GM21529 (cell line): Measurements from ENCODE around the gene BCL2L11.
"Not testable (repeated sequence)": the region's sequence is repeated elsewhere in the genome, so short reads cannot be mapped to it uniquely, and the experiment has no call there.

Source experiments
- ATAC-seq: cut with Tn5 transposase; IDR thresholded peaks from one replicate; pipeline ENCODE4 v1.9.1; 2021; ENCODE audit not compliant: unreplicated experiment

BCL2L11 gene, protein sequence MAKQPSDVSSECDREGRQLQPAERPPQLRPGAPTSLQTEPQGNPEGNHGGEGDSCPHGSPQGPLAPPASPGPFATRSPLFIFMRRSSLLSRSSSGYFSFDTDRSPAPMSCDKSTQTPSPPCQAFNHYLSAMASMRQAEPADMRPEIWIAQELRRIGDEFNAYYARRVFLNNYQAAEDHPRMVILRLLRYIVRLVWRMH

GRCh38 chr2:111120253-111121027 is at the start of gene BCL2L11:
BCL2L11 (plus strand) TSS chr2:111120914; CDS start chr2:111123746, 2,832 bp downstream.
- peak; percentile 56 for ATAC-seq

GRCh38 chr2:111071600-111072171 is 49.0 kb upstream of the BCL2L11 start:
- no peak for ATAC-seq

DNA sequence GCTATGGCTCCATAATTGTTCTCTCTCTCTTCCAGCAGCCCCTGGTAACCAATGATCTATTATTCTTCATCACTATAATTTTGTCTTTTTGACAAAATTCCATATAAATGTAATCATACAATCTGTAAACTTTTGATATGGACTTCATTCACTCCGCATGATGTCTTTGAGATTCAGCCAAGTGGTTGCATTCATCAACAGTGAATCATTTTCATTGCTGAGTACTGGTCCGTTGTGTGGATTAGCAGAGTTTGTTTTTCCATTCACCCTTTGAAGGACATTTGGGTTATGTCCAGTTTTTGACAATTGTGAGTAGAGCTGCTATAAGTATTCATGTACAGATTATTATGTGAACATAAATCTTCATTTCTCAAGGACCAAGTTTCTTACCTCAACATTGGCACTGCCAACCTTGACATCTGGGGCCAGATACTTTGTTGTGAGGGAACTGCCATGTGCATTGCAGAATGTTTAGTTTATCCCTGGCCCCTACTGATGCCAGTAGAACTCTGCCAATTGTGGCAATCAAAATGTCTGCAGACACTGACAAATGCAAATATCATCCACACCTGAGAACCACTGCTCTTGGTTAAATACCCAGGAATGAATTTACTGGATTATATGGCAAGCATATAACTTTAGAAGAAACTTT is 48.4 kb upstream of the BCL2L11 start:
- no peak for ATAC-seq

DNA sequence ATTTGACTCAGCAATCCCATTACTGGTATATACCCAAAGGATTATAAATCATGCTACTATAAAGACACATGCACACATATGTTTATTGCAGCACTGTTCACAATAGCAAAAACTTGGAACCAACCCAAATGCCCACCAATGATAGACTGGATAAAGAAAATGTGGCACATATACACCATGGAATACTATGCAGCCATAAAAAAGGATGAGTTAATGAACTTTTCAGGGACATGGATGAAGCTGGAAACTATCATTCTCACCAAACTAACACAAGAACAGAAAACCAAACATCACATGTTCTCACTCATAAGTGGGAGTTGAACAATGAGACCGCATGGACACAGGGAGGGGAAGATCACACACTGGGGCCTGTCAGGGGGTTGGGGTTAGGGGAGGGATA is 38.1 kb upstream of the BCL2L11 start:
- not testable (repeated sequence) for ATAC-seq

- ATAC-seq, result no peak
These were observed 28.9 kb upstream of the BCL2L11 start for GRCh38 chr2:111091811-111092211.

- ATAC-seq, result no peak
These were observed 26.0 kb upstream of the BCL2L11 start for GRCh38 chr2:111094691-111095090.

GRCh38 chr2:111095434-111095833 is 25.3 kb upstream of the BCL2L11 start:
- no peak for ATAC-seq

DNA sequence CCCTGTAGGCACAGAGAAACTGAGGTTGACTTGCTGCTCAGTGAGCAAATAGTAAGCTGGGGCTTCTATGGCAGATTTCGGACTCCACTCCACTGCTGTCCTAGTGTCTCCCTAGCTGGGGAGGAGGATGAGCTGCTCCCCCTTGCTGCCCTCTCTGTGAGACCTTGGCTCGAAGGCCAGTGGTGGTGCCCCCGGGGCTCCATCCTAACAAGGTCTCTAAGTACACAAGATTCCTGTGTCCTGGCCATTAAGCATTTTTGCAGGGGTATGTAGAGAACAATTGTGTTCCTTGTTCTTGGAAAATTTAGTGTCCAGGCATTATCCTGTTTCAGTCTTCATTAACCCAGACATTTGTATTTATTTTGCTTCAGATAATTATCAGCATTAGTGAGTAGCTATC is 21.3 kb upstream of the BCL2L11 start:
- no peak for ATAC-seq

- peak; percentile 31 for ATAC-seq
These were observed 20.5 kb upstream of the BCL2L11 start for GRCh38 chr2:111100087-111100764.

DNA sequence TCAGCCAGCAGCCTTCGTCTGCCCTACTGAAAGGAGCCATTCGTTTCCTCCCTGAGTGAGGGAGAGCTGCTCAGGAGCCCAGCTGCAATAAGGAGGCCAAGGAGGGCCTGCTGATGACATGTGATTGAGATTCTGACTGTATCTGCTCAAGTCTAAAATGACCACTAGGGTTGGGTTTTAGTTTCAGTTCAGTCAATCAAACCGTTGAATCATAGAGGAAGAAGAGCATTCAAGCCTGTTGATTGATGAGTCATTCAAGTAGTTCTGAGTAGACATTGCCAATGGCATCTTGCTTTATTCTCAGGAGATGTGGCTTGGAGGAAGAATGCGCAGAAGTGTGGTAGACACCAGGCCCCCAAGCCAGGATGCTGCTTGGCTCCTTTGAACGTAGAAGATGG is 19.9 kb upstream of the BCL2L11 start:
- peak; percentile 91 for ATAC-seq

DNA sequence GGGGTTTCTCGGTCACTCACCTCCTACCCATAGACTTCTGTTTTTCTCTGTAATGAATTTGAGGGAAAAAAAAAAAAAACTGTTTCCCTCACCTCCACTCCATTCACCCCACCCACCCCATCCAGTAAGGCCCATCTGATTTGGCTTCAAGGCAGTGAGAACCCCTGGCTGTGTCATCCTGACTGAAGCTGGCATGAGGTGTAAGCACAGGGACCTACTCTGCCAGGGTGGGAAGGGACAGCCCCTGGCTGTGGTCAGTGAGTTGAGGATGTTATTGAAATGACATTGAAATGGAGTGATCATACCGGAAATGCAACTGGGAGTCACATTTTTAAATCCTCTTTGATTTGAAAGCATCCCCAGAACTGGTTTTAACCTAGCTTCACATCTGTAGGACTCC is 19.1 kb upstream of the BCL2L11 start:
- ATAC-seq, result no peak

- ATAC-seq, result no peak
These were observed 18.5 kb upstream of the BCL2L11 start for GRCh38 chr2:111102216-111102615.

GRCh38 chr2:111105926-111106325 is 14.8 kb upstream of the BCL2L11 start:
- ATAC-seq, result no peak

- no peak for ATAC-seq
These were observed 14.0 kb upstream of the BCL2L11 start for GRCh38 chr2:111106706-111107105.

DNA sequence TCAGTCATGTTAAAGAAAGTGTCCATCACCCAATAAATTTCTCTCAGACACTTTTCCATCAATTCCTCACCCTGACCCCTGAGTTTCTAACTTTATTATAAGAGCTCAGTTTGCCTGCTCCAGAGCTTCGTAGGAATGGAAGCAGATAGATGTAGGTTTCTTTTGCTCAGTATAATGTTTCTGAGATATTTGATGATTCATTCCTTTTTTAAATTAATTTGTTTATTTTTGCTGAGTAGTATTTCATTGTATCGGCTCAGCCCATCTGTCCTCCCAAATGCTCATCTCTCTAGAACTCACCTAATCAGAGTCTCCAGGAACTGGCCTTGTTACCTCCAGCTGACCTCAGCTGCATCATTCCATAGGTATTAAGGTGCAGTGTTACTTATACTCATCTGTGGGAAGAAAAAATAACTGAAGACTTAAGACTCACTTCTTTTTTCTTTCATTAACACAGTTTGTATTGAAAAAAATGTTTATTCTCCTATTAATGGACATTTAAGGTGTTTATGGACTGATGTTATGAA is 11.9 kb upstream of the BCL2L11 start:
- no peak for ATAC-seq

DNA sequence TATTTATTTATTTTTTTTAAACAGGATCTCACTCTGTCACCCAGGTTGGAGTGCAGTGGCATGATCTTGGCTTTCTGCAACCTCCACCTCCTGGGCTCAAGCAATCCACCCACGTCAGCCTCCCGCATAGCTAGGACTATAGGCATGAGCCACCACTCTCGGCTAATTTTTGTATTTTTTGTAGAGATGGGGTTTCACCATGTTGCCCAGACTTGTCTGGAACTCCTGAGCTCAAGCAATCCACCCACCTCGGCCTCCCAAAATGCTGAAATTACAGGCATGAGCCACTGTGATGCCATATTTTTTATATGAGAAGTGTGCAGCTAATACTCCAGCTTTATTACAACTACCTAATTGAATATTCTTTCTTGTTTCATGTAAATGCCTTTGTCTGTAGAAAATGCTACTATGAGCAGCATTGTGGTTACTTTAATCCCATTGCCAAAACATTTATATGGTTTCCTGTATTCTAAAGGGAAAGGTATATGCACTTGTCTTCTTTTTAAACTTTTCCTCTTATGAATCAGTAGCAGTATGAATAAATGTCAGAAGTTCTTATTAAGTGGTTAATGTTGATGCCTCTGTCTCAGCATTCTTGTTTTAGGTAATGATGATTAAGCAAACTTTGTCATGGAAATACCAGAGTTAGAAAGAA is 9.5 kb upstream of the BCL2L11 start:
- ATAC-seq, result no peak

GRCh38 chr2:111113838-111114237 is 6.9 kb upstream of the BCL2L11 start:
- no peak for ATAC-seq

GRCh38 chr2:111116011-111116746 is 4.5 kb upstream of the BCL2L11 start:
- no peak for ATAC-seq

DNA sequence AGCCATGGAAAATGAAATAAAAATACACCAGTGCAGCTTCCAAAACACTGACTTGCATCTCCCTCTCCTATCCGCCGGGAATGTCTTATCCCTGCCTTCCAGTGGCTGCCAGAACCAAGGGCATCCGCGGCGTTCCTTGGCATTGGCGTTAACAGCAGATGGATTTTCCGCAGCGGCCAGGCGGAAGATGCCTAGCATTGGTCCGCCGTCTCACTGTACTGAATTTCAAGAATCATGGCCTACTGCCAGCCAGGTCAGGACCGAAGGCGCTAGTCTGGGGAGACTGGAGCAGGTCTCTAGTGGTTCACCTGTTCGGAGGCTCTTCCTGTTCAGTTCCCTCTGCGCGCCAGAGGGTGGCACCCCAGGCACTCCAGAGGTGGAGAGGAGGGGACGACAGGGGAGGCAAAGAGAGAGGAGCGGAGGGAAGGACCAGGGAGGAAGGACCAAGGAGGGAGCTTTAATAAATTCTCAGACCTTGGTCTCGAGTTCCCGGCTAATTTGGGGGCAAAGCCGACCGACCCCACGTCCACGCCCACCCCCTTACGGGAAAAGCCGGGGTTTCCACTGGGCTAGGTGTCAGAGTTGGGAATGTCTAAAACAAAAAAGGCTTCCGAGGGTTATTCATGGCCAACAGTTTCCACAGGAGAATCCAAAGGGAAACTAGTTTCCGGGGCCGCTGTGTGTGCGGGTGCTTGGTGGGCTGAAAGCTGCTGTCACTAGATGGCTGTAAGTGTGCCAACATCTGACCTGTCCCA is 3.7 kb upstream of the BCL2L11 start:
- ATAC-seq, result no peak
